Thyroid gland (tissue), 4 donors: Measurements from ENCODE around the gene MRPL37.

ENCODE experiments used
- CTCF ChIP-seq, 6 experiments: fragments of 200-600 bp in 3 of 6; fragments of 450-650 bp in 3 of 6; sonication (generic) in 3 of 6; IDR thresholded peaks; one replicate each; pipeline ENCODE4 v1.5.1; 2016 to 2019; ENCODE audit warnings: antibody characterized with exemption in 6 of 6, mild to moderate bottlenecking in 2 of 6, inconsistent platforms in 1 of 6, moderate library complexity in 1 of 6
- POLR2A ChIP-seq, 2 donors: fragments of 450-650 bp; IDR thresholded peaks; one replicate each; pipeline ENCODE4 v1.6.1; 2017; ENCODE audit warnings: antibody characterized with exemption in 2 of 2, mild to moderate bottlenecking in 2 of 2, moderate library complexity in 1 of 2

- no peak for TF ChIP-seq CTCF (IDR thresholded peaks at IDR 0.05)
- no peak for TF ChIP-seq POLR2A (IDR thresholded peaks at IDR 0.05)
Measured at GRCh38 chr1:54227091-54227602, 27.2 kb downstream of the MRPL37 start.
